Stimulated activated CD8-positive, alpha-beta memory T cell treated with anti-CD3 and anti-CD28 coated beads, Interleukin-7, amount 100 ng/mL, for 24 hours (primary cell): ENCODE measurements around the gene CBFA2T3.

ENCODE experiments used
- DNase-seq: peaks from one replicate; pipeline ENCODE4 v3.0.0-alpha.2; 2020; ENCODE audit warnings: low read depth

The CBFA2T3 gene

DNA sequence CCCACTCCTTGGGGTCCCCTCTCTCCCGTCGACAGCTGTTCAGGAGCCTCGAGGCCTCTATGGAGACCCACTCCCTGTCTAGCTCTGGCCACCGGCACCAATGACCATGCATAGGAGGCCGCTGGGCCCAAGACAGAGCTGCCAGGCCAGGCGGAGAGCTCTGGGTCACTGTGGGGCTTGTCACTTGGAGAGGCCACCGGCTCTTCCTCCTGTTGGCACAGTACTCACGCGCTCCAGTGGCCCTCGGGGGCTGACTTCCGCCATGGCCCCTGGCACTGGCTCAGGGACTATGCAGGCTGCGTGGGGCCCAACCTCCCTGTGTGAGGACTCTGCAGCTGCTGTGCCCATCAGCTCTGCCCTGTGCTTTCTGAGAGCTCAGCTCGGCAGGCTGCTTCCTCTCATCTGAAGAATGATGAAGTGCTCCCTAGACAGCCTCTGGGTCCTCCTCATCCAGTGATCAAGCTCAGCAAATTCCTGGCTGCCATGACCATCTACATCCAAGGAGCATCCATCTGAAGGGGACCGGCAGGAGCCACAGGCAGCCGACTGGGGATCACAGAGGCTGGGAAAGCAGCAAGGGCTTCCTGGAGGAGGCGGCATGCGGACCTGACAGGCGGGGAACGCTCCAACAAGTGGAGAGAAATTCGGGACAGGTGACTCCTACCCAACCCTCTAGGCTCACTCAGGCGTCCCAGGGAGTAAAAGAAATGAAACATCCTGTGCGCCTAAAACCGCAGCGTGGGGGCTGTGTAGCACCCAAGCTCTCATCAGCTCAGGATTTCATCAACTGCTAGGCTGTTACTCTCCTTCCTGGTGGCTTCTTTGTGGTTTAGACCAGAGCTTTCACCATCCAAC lies 137.0 kb downstream of the CBFA2T3 start:
- no peak for DNase-seq

DNA sequence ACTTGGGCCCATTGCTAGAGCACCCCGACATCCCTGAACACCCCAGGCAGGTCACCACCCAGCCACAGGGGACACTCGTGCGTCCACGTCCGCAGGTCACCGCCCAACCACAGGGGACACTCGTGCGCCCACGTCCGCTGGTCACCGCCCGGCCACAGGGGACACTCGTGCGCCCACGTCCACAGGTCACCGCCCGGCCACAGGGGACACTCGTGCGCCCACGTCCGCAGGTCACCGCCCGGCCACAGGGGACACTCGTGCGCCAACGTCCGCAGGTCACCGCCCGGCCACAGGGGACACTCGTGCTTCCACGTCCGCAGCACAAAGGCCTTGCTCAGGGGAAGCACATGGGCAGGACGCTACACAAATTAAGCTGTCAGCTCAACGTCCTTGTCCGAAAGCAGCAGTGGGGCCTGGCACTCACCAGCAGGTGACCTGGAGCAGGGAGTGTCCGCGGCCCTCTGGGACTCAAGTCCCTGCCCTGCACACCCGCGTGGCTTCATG lies 137.9 kb downstream of the CBFA2T3 start:
- no peak for DNase-seq

DNA sequence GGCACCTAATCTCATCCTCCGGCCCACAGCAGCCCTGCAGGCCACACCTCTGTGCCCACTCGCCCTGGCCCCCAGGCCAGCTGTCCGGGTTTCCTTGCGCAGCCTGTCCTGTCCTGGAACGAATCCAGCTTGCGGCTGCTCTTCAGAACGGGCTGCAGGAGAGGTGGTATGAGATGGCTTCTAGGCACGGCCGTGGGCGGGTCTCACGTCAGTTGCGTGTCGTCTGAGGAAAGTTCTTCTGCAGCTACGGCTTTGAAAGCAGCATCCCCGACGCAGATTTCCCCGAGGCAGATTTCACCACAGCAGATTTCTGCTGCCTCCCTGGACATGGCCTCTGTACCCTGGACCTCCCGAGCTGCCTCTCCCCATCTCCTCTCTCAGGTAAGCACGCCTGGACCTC lies 138.4 kb downstream of the CBFA2T3 start:
- no peak for DNase-seq

DNA sequence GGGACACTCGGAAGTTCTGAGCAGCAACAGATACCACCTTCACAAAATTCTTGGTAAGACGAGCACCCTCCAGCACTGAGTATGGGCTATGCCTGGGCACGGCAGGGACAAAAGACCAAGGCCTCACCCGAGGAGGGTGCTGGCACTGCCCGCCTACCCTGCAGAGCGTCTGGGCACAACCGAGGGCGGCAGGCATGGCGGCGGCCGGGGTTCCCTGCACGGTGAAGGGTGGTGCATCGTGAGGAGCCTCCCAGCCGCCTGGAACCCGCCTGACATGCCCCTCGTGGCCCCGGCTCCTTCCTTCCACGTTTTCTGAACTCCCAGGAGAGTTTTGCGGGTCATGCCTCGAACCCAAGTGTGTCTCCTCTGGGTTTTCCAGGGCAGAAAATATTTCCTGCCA lies 139.2 kb downstream of the CBFA2T3 start:
- no peak for DNase-seq

DNA sequence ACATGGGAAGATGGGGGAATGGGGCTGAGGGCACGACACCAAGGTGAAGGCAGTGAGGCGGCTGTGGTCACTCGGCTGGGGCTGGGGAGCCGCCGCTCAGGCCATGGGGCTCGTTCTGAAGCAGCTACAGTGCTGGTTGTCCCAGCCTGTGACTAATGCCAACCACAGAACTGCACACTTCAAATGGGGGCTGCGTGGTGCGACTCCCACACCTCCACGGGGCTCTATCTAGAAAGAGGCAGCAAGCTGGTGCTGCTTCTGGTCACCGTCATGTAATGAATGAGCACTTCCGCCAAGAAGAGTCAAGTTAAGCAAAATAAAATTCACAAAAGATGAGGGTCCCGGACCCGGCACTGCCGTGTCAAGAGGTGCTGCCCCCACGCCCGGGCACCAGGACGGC lies 140.2 kb downstream of the CBFA2T3 start:
- DNase-seq, result no peak

DNA sequence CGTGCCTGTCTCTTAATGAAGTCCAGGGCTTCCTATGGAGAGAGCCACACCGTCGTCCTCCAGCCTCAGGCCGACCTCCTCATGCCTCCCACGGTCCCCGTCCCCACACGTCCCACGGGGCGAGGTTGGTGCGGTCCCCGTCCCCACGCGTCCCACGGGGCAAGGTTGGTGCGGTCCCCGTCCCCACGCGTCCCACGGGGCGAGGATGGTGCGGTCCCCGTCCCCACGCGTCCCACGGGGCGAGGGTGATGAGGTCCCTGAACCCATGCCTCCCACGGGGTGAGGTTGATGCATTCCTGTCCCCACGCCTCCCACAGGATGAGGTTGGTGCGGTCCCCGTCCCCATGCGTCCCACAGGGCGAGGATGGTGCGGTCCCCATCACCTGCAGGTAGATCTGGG lies 141.2 kb downstream of the CBFA2T3 start:
- DNase-seq, result no peak

DNA sequence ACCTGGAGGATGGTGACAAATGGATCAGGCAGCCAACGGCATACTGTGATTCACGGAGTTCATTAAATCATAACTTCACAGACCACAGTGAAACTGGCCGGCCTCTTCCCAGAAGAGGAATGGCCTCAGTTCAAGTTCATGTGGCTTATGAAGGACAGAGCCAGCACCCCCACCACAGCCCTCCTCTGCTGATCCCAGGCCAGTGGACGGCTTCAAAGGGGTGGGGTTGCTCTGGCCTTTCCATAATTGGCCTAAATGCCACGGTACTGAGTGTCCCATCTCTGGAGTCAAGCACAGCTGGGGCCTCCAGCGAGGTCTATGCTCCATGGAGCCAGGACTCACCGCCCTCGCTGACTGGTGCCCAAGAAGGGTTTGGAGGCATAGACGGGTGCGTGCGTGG lies 141.6 kb downstream of the CBFA2T3 start:
- no peak for DNase-seq

DNA sequence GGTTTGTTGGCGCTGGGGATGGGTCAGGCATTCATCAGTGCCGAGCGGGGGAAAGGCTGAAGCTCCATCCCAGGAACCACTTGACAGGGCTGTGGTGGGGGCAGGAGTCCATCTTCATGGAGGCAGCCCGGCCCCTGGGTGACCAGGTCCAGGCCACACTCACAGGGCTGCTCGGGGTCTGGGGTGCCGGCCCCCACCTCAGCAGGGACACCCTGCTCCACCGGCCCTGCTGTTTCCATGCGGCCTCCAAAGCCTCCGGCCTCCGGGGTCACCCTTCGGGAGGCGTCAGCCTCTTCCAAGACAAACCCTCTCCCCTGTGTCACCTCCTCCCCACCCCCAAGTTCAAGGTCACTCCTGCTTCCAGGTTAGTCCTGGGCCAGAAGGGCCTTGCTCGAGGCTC lies 142.3 kb downstream of the CBFA2T3 start:
- no peak for DNase-seq

DNA sequence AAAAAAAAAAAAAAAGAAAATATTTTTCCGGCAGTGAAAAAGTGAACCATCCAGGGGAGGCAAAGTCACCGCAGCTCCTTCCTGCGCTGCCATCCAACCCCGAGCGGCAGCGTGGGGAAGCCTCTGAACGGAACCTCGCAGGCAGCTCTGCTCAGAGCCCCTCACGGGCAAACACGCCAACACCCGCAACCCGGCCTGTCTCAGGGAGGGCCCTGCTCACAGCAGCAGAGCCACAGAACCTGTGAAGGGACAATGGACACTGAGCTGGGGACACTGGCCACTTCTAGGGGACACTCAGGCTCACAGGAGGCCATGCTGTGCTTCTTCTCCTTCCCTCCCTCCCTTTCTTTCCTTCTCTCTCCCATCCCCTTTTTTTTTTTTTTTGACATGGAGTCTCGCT lies 143.9 kb downstream of the CBFA2T3 start:
- DNase-seq, result no peak

DNA sequence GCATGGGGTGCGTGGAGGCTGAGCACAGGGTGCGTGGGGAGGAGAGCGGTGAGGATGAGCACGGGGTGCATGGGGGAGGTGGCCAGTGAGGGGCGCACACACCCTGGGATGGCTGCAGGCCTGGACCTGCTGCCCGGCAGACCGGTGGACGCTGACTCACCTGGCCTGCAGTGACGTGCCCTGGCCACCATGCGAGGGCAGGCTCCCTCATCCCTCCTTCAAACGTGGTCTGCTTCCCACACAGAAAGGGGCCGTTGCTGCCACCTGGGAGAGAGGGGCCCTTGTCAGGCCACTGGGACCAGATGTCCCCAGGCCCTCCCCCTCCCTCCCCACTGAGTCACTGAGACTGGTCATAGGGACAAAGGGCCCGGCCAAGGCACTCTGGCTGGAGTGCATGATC lies 145.2 kb downstream of the CBFA2T3 start:
- no peak for DNase-seq

DNA sequence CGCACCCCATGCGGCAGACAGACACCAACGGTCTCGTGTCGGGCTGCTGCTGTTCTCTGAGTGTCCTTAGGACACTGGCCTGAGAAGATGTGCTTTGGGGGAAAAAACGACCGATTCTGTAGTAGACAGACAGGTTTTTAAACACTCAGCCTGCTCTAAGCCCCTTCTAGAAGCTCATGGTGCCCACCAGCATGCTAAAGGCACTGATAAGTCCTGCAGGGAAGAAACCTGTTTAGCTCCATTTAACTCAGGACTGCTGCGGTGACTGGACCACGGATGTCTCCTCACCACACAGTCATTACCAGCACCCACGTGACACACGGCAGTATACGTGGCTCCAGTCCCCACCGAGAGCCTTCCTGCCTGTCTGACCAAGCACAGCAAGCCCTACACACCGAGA lies 146.2 kb downstream of the CBFA2T3 start:
- DNase-seq, result no peak

DNA sequence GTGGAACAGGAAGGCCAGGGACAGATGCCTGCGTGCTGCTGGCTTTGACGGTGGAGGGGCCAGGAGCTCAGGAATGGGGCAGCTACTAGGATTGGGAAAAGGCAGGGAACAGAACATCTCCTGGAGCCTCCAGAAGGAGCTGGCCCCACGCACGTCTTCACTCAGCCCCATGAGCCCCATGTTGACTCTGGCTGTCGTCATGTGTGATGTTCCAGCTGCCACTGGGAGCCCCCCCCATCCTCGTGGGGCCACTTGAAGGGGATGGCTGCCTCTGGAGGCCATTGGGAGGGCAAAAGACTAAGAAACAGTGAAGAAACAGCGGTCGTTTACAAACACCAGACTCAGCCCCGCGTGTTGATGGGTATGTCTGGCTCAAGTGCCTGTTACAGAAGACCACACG lies 146.7 kb downstream of the CBFA2T3 start:
- DNase-seq, result no peak

DNA sequence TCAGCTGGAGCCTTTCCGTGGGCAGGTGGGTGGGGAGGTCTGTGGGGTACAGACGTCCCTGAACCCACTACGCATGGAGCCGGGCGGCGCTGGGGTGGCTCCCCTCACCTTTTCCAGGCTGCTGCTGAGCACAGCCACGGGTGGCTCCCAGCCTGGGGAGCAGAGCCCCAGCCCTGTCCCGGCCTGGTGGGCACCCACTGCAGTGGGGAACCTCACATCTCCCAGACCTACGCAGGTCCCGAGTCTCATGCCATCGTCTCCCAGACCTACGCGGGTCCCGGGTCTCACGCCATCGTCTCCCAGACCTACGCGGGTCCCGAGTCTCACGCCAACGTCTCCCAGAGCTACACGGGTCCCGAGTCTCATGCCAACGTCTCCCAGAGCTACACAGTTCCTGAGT lies 148.3 kb downstream of the CBFA2T3 start:
- DNase-seq, result no peak

DNA sequence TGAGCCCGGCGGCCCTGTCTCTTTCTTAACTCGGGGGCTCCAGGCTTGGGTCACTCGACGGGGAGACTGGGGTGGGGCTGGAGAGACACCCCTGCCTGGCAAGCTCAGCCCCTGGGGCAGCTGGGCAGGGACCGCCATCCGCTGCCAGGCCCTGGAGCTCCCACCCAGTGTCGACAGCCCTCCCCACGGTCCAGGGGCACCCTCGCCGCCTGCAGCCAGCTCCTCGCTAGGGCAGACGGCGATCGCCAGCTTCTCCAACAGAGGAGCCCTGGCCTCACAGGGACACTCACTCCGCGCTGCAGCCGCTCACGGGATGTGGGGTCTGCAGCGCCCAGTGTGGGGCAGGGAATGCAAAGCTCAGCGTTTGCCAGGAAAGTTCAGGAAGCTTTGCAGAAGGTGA lies 149.3 kb downstream of the CBFA2T3 start:
- DNase-seq, result no peak

DNA sequence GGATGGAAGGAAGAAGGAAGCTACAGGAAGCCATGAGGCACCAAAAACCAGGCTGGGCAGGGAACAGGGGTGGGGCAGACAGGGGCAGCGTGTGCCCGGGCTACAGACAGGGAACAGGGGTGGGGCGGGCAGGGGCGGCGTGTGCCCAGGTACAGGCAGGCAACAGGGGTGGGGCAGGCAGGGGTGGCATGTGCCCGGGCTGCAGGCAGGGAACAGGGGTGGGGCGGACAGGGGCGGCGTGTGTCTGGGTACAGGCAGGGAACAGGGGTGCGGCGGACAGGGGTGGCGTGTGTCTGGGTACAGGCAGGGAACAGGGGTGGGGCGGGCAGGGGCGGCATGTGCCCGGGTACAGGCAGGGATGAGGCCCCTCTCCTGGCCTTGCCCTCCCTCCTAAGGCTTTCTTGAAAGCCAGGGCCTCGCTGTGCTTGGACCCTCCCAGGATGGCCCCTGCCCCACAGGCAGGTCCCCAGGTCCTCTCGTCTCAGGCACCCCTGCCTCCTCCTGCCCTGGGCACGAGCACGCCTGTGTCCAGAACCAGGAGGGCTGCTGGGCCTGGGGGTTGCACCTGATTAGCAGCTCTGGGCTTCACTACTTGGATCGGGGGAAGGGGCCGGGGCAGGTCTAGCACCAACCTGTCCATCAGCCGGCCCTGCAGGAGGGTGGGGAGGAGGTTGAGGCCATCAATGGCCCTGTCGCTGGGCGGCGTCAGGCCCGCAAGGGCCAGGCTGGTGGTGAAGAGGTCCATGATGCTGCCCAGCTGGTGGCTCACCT lies 150.8 kb downstream of the CBFA2T3 start:
- DNase-seq, result no peak

DNA sequence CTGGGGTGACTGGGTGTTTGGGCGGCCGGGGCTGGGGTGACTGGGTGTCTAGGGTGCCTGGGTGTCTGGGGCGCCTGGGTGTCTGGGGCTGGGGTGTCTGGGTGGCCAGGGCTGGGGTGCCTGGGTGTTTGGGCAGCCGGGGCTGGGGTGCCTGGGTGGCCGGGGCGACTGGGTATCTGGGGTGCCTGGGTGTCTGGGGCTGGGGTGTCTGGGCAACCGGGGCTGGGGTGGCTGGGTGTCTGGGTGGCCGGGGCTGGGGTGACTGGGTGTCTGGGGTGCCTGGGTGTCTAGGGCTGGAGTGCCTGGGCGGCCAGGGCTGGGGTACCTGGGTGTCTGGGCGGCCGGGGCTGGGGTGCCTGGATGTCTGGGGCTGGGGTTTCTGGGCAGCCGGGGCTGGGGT lies 151.9 kb downstream of the CBFA2T3 start:
- DNase-seq, result no peak
